ENCODE measurements around the gene ZBTB21.
A peak's percentile ranks its signal among the peaks of the same experiment; 100 is the strongest.

ZBTB21 gene

GRCh38 chr21:42009018-42009830 lies 936 bp downstream of the ZBTB21 start:
- peak overlapping the region; percentile 81 for H3K4me3 ChIP-seq (ENCODE audit: low read length)
- H4K20me1 ChIP-seq (ENCODE audit: insufficient read depth, low read length) = peaks cover 5% of the 10 kb centered on the region; the same call in 1 of the 2 replicates
- H3K9me3 ChIP-seq (ENCODE audit: insufficient read depth, low read length) = no peaks in the 10 kb centered on the region
- H2AFZ ChIP-seq (ENCODE audit: low read depth, low read length) = no peak overlapping the region; the same call in 1 of the 2 replicates
- no peaks in the 10 kb centered on the region for H3K27me3 ChIP-seq (ENCODE audit: low read depth, low read length)
- peaks cover 14% of the 10 kb centered on the region for H3K36me3 ChIP-seq (replicated peaks; ENCODE audit: low read depth, low read length)
- peak overlapping the region; percentile 95 for H3K4me2 ChIP-seq (ENCODE audit: low read length)
- H3K79me2 ChIP-seq (ENCODE audit: low read length) = peaks cover 27% of the 10 kb centered on the region
- peak overlapping the region; percentile 74 for H3K27ac ChIP-seq (ENCODE audit: low read length)
- TF ChIP-seq CTCF (IDR thresholded peaks at IDR 0.05; ENCODE audit: low read depth, low read length) = no peak
- no peak for TF ChIP-seq EZH2phosphoT487 (IDR thresholded peaks at IDR 0.05; ENCODE audit: low read depth)
- H3K9ac ChIP-seq (ENCODE audit: low read length) = peak overlapping the region; percentile 65
- peaks cover 8% of the 10 kb centered on the region for H3K4me1 ChIP-seq (ENCODE audit: low read length)

- Histone ChIP-seq H2AFZ (ENCODE audit: low read depth, low read length) (no peak overlapping the region), H3K9me3 (ENCODE audit: insufficient read depth, low read length) (no peaks in the 10 kb centered on the region), H3K27ac (ENCODE audit: low read length) (no peak overlapping the region), H3K36me3 (replicated peaks; ENCODE audit: low read depth, low read length) (peaks cover 18% of the 10 kb centered on the region), H3K9ac (ENCODE audit: low read length) (no peak overlapping the region), H3K4me2 (ENCODE audit: low read length) (no peak overlapping the region), H3K4me1 (ENCODE audit: low read length) (peaks cover 19% of the 10 kb centered on the region), H3K79me2 (ENCODE audit: low read length) (peaks cover 41% of the 10 kb centered on the region), H4K20me1 (ENCODE audit: insufficient read depth, low read length) (peaks cover 12% of the 10 kb centered on the region; the same call in 1 of the 2 replicates), H3K4me3 (ENCODE audit: low read length) (no peak overlapping the region), H3K27me3 (ENCODE audit: low read depth, low read length) (no peaks in the 10 kb centered on the region)
- TF ChIP-seq EZH2phosphoT487 (IDR thresholded peaks at IDR 0.05; ENCODE audit: low read depth) = no peak
- no peak for TF ChIP-seq CTCF (IDR thresholded peaks at IDR 0.05; ENCODE audit: low read depth, low read length)
Observed at GRCh38 chr21:42007356-42007940, 2.7 kb downstream of the ZBTB21 start.

- peaks cover 17% of the 10 kb centered on the region for H4K20me1 ChIP-seq (ENCODE audit: insufficient read depth, low read length)
- no peaks in the 10 kb centered on the region for H3K27me3 ChIP-seq (ENCODE audit: low read depth, low read length)
- no peak overlapping the region for H3K4me3 ChIP-seq (ENCODE audit: low read length)
- H3K36me3 ChIP-seq (replicated peaks; ENCODE audit: low read depth, low read length) = peaks cover 20% of the 10 kb centered on the region
- no peak overlapping the region for H3K27ac ChIP-seq (ENCODE audit: low read length)
- no peak overlapping the region for H3K9ac ChIP-seq (ENCODE audit: low read length)
- peaks cover 25% of the 10 kb centered on the region for H3K4me1 ChIP-seq (ENCODE audit: low read length)
- TF ChIP-seq EZH2phosphoT487 (IDR thresholded peaks at IDR 0.05; ENCODE audit: low read depth) = no peak
- TF ChIP-seq CTCF (IDR thresholded peaks at IDR 0.05; ENCODE audit: low read depth, low read length) = no peak
- no peak overlapping the region for H3K4me2 ChIP-seq (ENCODE audit: low read length)
- H2AFZ ChIP-seq (ENCODE audit: low read depth, low read length) = no peak overlapping the region
- H3K9me3 ChIP-seq (ENCODE audit: insufficient read depth, low read length) = no peaks in the 10 kb centered on the region
- H3K79me2 ChIP-seq (ENCODE audit: low read length) = peaks cover 43% of the 10 kb centered on the region
Observed at GRCh38 chr21:42006765-42007164, 3.4 kb downstream of the ZBTB21 start.

GRCh38 chr21:42004406-42005199 lies 5.6 kb downstream of the ZBTB21 start:
- peaks cover 39% of the 10 kb centered on the region for H3K36me3 ChIP-seq (replicated peaks; ENCODE audit: low read depth, low read length)

More at GRCh38 chr21:42004406-42005199, 5.6 kb downstream of the ZBTB21 start:
- H3K9me3 ChIP-seq (ENCODE audit: insufficient read depth, low read length) = no peaks in the 10 kb centered on the region
- H3K79me2 ChIP-seq (ENCODE audit: low read length) = peaks cover 55% of the 10 kb centered on the region
- peaks cover 27% of the 10 kb centered on the region for H3K4me1 ChIP-seq (ENCODE audit: low read length)
- peaks cover 23% of the 10 kb centered on the region for H4K20me1 ChIP-seq (ENCODE audit: insufficient read depth, low read length)
- no peak overlapping the region for H3K27ac ChIP-seq (ENCODE audit: low read length)
- no peak for TF ChIP-seq EZH2phosphoT487 (IDR thresholded peaks at IDR 0.05; ENCODE audit: low read depth)
- H3K27me3 ChIP-seq (ENCODE audit: low read depth, low read length) = no peaks in the 10 kb centered on the region
- H2AFZ ChIP-seq (ENCODE audit: low read depth, low read length) = no peak overlapping the region
- no peak overlapping the region for H3K4me2 ChIP-seq (ENCODE audit: low read length)
- H3K4me3 ChIP-seq (ENCODE audit: low read length) = no peak overlapping the region
- no peak overlapping the region for H3K9ac ChIP-seq (ENCODE audit: low read length)

Measured in OCI-LY3 (cell line).